ENCODE measurements around the gene TMEM169.

TMEM169 gene

GRCh38 chr2:216104691-216105090 lies 23.0 kb downstream of the TMEM169 start:
- Histone ChIP-seq H3K4me3 (ENCODE audit: low read length) (no peak overlapping the region), H4K20me1 (ENCODE audit: control insufficient read depth, insufficient read depth, low read depth, low read length) (no peaks in the 10 kb centered on the region), H3K79me2 (ENCODE audit: control insufficient read depth, low read length) (peaks cover 6% of the 10 kb centered on the region), H3K4me1 (ENCODE audit: control insufficient read depth, low read length) (peaks cover 6% of the 10 kb centered on the region), H3K27ac (ENCODE audit: low read depth, low read length) (no peak overlapping the region), H3F3A (ENCODE audit: control insufficient read depth, insufficient read depth) (0 out of 2 replicates have a peak, but pooled peaks cover under 1% of the 10 kb centered on the region), H3K4me2 (ENCODE audit: low read length) (no peak overlapping the region), H3K27me3 (ENCODE audit: control insufficient read depth, low read length) (peaks cover 8% of the 10 kb centered on the region), H3K36me3 (ENCODE audit: control insufficient read depth, low read length) (peaks cover 2% of the 10 kb centered on the region), H3K9me3 (ENCODE audit: control insufficient read depth, insufficient read depth, low read length) (no peaks in the 10 kb centered on the region), H3K9me2 (replicated peaks; ENCODE audit: control insufficient read depth, low read length) (no peaks in the 10 kb centered on the region)
- TF ChIP-seq CTCF (IDR thresholded peaks at IDR 0.05; ENCODE audit: low read depth, low read length, poor library complexity, severe bottlenecking) = no peak
- TF ChIP-seq EZH2phosphoT487 (IDR thresholded peaks at IDR 0.05; ENCODE audit: borderline replicate concordance, low read length) = no peak

- Histone ChIP-seq H3K4me2 (ENCODE audit: low read length) (no peak overlapping the region), H4K20me1 (ENCODE audit: control insufficient read depth, insufficient read depth, low read depth, low read length) (peaks cover 17% of the 10 kb centered on the region), H3K79me2 (ENCODE audit: control insufficient read depth, low read length) (peaks cover 32% of the 10 kb centered on the region), H3F3A (ENCODE audit: control insufficient read depth, insufficient read depth) (peaks cover 24% of the 10 kb centered on the region), H3K36me3 (ENCODE audit: control insufficient read depth, low read length) (peaks cover 28% of the 10 kb centered on the region), H3K27ac (ENCODE audit: low read depth, low read length) (no peak overlapping the region), H3K9me3 (ENCODE audit: control insufficient read depth, insufficient read depth, low read length) (no peaks in the 10 kb centered on the region), H3K9me2 (replicated peaks; ENCODE audit: control insufficient read depth, low read length) (no peaks in the 10 kb centered on the region), H3K4me1 (ENCODE audit: control insufficient read depth, low read length) (peaks cover 27% of the 10 kb centered on the region), H3K4me3 (ENCODE audit: low read length) (no peak overlapping the region), H3K27me3 (ENCODE audit: control insufficient read depth, low read length) (peaks cover 5% of the 10 kb centered on the region)
- TF ChIP-seq CTCF (IDR thresholded peaks at IDR 0.05; ENCODE audit: low read depth, low read length, poor library complexity, severe bottlenecking) (no peak), EZH2phosphoT487 (IDR thresholded peaks at IDR 0.05; ENCODE audit: borderline replicate concordance, low read length) (no peak)
Measured at GRCh38 chr2:216107320-216107719, 25.6 kb downstream of the TMEM169 start.

- TF ChIP-seq EZH2phosphoT487 (IDR thresholded peaks at IDR 0.05; ENCODE audit: borderline replicate concordance, low read length) (no peak), CTCF (IDR thresholded peaks at IDR 0.05; ENCODE audit: low read depth, low read length, poor library complexity, severe bottlenecking) (no peak)
- peaks cover 4% of the 10 kb centered on the region for H3K27me3 ChIP-seq (ENCODE audit: control insufficient read depth, low read length)
- peaks cover 37% of the 10 kb centered on the region for H3K79me2 ChIP-seq (ENCODE audit: control insufficient read depth, low read length)
- no peak overlapping the region for H3K27ac ChIP-seq (ENCODE audit: low read depth, low read length)
- H3K9me2 ChIP-seq (replicated peaks; ENCODE audit: control insufficient read depth, low read length) = no peaks in the 10 kb centered on the region
- H3F3A ChIP-seq (ENCODE audit: control insufficient read depth, insufficient read depth) = peaks cover 29% of the 10 kb centered on the region
- no peak overlapping the region for H3K4me2 ChIP-seq (ENCODE audit: low read length)
- H3K4me1 ChIP-seq (ENCODE audit: control insufficient read depth, low read length) = peaks cover 32% of the 10 kb centered on the region
- no peak overlapping the region for H3K4me3 ChIP-seq (ENCODE audit: low read length)
- peaks cover 20% of the 10 kb centered on the region for H4K20me1 ChIP-seq (ENCODE audit: control insufficient read depth, insufficient read depth, low read depth, low read length)
- H3K36me3 ChIP-seq (ENCODE audit: control insufficient read depth, low read length) = peaks cover 32% of the 10 kb centered on the region
- H3K9me3 ChIP-seq (ENCODE audit: control insufficient read depth, insufficient read depth, low read length) = no peaks in the 10 kb centered on the region
Measured at GRCh38 chr2:216107760-216108159, 26.0 kb downstream of the TMEM169 start.
